H1 (cell line): Measurements from ENCODE around the gene FGF18.

ENCODE experiments used
- CBX5 ChIP-seq: fragments of 300-800, 300-1000 bp; sonication (generic); IDR thresholded peaks from 2 replicates; pipeline ENCODE4 v1.7.1; 2016; ENCODE audit warnings: antibody characterized with exemption, low read length, low read depth
- CEBPB ChIP-seq: IDR thresholded peaks from 2 replicates; pipeline ENCODE4 v1.6.1; 2012; ENCODE audit warnings: low read depth, low read length
- CTCF ChIP-seq, 3 experiments: IDR thresholded peaks; 1 replicate in 2 of 3; 2 replicates in 1 of 3; pipeline versions ENCODE4 v1.5.1 to v1.6.1; 2011; ENCODE audit warnings: low read length in 3 of 3, mild to moderate bottlenecking in 3 of 3, inconsistent platforms in 2 of 3, low read depth in 1 of 3, moderate library complexity in 1 of 3; ENCODE audit not compliant: insufficient read depth in 1 of 3; ENCODE audit errors: control extremely low read depth in 1 of 3
- EZH2 ChIP-seq: fragments of 200-600 bp; sonication (generic); IDR thresholded peaks from 2 replicates; pipeline ENCODE4 v1.7.1; 2012; ENCODE audit warnings: low read depth, mild to moderate bottlenecking, moderate library complexity, low read length, inconsistent platforms; ENCODE audit not compliant: severe bottlenecking
- FOSL1 ChIP-seq: IDR thresholded peaks from 2 replicates; pipeline ENCODE4 v1.6.1; 2011; ENCODE audit warnings: mild to moderate bottlenecking, low read depth, low read length, moderate library complexity; ENCODE audit not compliant: insufficient read depth
- GABPA ChIP-seq: IDR thresholded peaks from 2 replicates; pipeline ENCODE4 v1.6.1; 2011; ENCODE audit warnings: mild to moderate bottlenecking, low read length, moderate library complexity, borderline replicate concordance; ENCODE audit not compliant: insufficient read depth
- KDM1A ChIP-seq: fragments of 200-600, 300-600 bp; sonication (generic); IDR thresholded peaks from 2 replicates; pipeline ENCODE4 v1.7.1; 2016; ENCODE audit warnings: mild to moderate bottlenecking, low read length, borderline replicate concordance
- POLR2A ChIP-seq, 2 experiments: IDR thresholded peaks; 1 replicate in 1 of 2; 2 replicates in 1 of 2; pipeline ENCODE4 v1.6.1; 2011; ENCODE audit warnings: low read depth in 2 of 2, low read length in 2 of 2, mild to moderate bottlenecking in 2 of 2; ENCODE audit errors: control extremely low read depth in 1 of 2
- POLR2AphosphoS5 ChIP-seq: IDR thresholded peaks from 2 replicates; pipeline ENCODE4 v1.6.1; 2011; ENCODE audit warnings: low read depth, low read length
- RAD21 ChIP-seq, 2 experiments: IDR thresholded peaks in 1 of 2; conservative IDR thresholded peaks in 1 of 2; 2 replicates each; pipeline ENCODE4 v1.6.1; 2011; ENCODE audit warnings: low read depth in 2 of 2, low read length in 2 of 2, improper control_type of control experiment in 1 of 2, inconsistent platforms in 1 of 2, mild to moderate bottlenecking in 1 of 2, moderate library complexity in 1 of 2
- SIN3A ChIP-seq, 2 experiments: IDR thresholded peaks in 1 of 2; conservative IDR thresholded peaks in 1 of 2; 2 replicates each; pipeline ENCODE4 v1.6.1; 2011 to 2012; ENCODE audit warnings: low read length in 2 of 2, improper control_type of control experiment in 1 of 2, low read depth in 1 of 2, mild to moderate bottlenecking in 1 of 2
- SP2 ChIP-seq: IDR thresholded peaks from 2 replicates; pipeline ENCODE4 v1.6.1; 2012; ENCODE audit warnings: mild to moderate bottlenecking, low read length, inconsistent platforms
- SRF ChIP-seq: IDR thresholded peaks from 2 replicates; pipeline ENCODE4 v1.6.1; 2011; ENCODE audit warnings: mild to moderate bottlenecking, low read depth, low read length, moderate library complexity
- ZNF274 ChIP-seq: IDR thresholded peaks from 2 replicates; pipeline ENCODE4 v1.7.0; 2012; ENCODE audit warnings: low read length, borderline replicate concordance; ENCODE audit errors: extremely low read depth

DNA sequence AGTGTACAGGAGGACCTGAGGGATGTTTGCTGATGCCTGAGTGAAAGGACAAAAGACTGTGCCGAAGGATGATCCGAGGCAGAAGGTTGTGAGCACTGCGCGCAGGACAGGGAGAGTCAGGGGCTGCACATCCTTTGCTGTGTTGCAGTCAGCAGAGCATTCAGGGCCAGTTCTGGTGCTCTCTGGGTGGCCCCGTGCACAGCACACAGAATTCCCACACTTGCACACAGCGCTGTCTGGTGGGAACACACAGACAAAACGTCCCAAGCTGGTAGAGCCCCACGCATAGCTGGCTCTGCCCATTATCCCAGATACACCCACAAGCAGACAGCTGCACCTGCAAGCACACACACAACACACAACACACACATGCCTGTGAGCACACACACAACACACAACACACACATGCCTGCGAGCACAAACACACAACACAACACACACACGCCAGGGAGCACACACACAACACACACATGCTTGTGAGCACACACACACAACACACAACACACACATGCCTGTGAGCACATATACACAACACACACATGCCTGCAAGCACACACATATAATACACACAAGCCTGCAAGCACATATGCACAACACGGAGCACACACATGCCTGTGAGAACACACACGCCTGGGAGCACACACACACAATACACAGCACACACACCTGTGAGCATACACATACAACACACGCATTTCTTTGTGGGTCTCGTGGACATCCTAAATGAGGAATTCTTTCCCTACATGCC lies 74.4 kb downstream of the FGF18 start:
- no peak for TF ChIP-seq GABPA
- no peak for TF ChIP-seq SRF
- no peak for TF ChIP-seq EZH2
- no peak for TF ChIP-seq CTCF (IDR thresholded peaks at IDR 0.05; ENCODE audit: control extremely low read depth in 1 of 3, insufficient read depth in 1 of 3, low read depth in 1 of 3, low read length in 3 of 3)
- no peak for TF ChIP-seq SIN3A (conservative IDR thresholded peaks at IDR 0.05 in 1 of 2, IDR thresholded peaks at IDR 0.05 in 1 of 2; ENCODE audit: low read depth in 1 of 2, low read length in 2 of 2)
- TF ChIP-seq POLR2A (IDR thresholded peaks at IDR 0.05; ENCODE audit: control extremely low read depth in 1 of 2, low read depth in 2 of 2, low read length in 2 of 2): no peak
- TF ChIP-seq ZNF274: no peak
- no peak for TF ChIP-seq RAD21 (IDR thresholded peaks at IDR 0.05 in 1 of 2, conservative IDR thresholded peaks at IDR 0.05 in 1 of 2; ENCODE audit: low read depth in 2 of 2, low read length in 2 of 2)
- no peak for TF ChIP-seq KDM1A
- no peak for TF ChIP-seq FOSL1
- TF ChIP-seq CBX5: no peak
- TF ChIP-seq SP2: no peak
- TF ChIP-seq POLR2AphosphoS5: no peak
- TF ChIP-seq CEBPB: no peak
